ENCODE data around the gene EIPR1. TPM values are rescaled to one million over a fixed set of nuclear protein-coding genes. Genes with fewer than 3 reads are reported as not detected.
A peak's percentile ranks its signal among the peaks of the same experiment; 100 is the strongest.

The EIPR1 gene
- total RNA-seq, 1 experiment from 2014 or later, result 22.8 TPM

DNA sequence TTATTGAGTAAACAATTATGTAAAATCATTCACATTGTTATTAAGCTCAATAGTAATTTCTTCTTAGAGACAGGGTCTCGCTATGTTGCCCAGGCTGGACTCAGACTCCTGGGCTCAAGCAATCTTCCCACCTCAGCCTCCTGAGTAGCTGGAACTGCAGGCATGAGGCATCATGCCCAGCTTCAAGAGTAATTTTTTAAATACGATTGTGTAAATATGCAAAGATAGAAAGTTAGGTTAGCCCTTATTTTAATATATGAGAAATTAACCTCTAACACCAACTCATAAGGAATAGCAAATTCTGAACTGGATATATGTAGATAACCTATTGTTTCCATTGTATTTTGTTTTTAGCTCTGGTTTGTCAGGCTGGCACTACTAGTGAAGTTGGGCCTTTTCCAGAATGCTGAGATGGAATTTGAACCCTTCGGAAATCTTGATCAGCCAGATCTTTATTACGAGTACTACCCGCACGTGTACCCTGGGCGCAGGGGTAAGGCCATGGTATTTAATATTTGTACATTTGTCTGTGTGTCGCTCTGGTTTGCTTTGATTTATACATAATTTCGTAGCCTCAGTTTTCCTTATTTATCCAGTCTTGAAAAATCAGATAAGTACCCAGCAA is 46.7 kb upstream of the EIPR1 start:
- H3K4me1 Mint-ChIP-seq, result no peaks in the 10 kb centered on the region
- no peaks in the 10 kb centered on the region for H3K9me3 Mint-ChIP-seq
- H3K27me3 Mint-ChIP-seq (ENCODE audit: low read depth), result no peaks in the 10 kb centered on the region
- TF ChIP-seq, protein P1, sequence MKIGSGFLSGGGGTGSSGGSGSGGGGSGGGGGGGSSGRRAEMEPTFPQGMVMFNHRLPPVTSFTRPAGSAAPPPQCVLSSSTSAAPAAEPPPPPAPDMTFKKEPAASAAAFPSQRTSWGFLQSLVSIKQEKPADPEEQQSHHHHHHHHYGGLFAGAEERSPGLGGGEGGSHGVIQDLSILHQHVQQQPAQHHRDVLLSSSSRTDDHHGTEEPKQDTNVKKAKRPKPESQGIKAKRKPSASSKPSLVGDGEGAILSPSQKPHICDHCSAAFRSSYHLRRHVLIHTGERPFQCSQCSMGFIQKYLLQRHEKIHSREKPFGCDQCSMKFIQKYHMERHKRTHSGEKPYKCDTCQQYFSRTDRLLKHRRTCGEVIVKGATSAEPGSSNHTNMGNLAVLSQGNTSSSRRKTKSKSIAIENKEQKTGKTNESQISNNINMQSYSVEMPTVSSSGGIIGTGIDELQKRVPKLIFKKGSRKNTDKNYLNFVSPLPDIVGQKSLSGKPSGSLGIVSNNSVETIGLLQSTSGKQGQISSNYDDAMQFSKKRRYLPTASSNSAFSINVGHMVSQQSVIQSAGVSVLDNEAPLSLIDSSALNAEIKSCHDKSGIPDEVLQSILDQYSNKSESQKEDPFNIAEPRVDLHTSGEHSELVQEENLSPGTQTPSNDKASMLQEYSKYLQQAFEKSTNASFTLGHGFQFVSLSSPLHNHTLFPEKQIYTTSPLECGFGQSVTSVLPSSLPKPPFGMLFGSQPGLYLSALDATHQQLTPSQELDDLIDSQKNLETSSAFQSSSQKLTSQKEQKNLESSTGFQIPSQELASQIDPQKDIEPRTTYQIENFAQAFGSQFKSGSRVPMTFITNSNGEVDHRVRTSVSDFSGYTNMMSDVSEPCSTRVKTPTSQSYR (CRISPR knock-in tag; IDR thresholded peaks at IDR 0.05), result no peak
- no peak for TF ChIP-seq SMAD4 (CRISPR knock-in tag; IDR thresholded peaks at IDR 0.05)
- no peak for TF ChIP-seq CREM (CRISPR knock-in tag; IDR thresholded peaks at IDR 0.05)
- no peak for TF ChIP-seq SMAD3 (CRISPR knock-in tag; IDR thresholded peaks at IDR 0.05; ENCODE audit: borderline replicate concordance)
- TF ChIP-seq, protein P2, sequence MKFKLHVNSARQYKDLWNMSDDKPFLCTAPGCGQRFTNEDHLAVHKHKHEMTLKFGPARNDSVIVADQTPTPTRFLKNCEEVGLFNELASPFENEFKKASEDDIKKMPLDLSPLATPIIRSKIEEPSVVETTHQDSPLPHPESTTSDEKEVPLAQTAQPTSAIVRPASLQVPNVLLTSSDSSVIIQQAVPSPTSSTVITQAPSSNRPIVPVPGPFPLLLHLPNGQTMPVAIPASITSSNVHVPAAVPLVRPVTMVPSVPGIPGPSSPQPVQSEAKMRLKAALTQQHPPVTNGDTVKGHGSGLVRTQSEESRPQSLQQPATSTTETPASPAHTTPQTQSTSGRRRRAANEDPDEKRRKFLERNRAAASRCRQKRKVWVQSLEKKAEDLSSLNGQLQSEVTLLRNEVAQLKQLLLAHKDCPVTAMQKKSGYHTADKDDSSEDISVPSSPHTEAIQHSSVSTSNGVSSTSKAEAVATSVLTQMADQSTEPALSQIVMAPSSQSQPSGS (CRISPR knock-in tag; IDR thresholded peaks at IDR 0.05; ENCODE audit: borderline replicate concordance, low read depth), result no peak
- no peak for TF ChIP-seq FOXP1 (CRISPR knock-in tag; IDR thresholded peaks at IDR 0.05; ENCODE audit: borderline replicate concordance)
- no peak for TF ChIP-seq ZNF138 (CRISPR knock-in tag; conservative IDR thresholded peaks at IDR 0.05)
- no peak for TF ChIP-seq EMX1 (CRISPR knock-in tag; IDR thresholded peaks at IDR 0.05)
- TF ChIP-seq, protein P3, sequence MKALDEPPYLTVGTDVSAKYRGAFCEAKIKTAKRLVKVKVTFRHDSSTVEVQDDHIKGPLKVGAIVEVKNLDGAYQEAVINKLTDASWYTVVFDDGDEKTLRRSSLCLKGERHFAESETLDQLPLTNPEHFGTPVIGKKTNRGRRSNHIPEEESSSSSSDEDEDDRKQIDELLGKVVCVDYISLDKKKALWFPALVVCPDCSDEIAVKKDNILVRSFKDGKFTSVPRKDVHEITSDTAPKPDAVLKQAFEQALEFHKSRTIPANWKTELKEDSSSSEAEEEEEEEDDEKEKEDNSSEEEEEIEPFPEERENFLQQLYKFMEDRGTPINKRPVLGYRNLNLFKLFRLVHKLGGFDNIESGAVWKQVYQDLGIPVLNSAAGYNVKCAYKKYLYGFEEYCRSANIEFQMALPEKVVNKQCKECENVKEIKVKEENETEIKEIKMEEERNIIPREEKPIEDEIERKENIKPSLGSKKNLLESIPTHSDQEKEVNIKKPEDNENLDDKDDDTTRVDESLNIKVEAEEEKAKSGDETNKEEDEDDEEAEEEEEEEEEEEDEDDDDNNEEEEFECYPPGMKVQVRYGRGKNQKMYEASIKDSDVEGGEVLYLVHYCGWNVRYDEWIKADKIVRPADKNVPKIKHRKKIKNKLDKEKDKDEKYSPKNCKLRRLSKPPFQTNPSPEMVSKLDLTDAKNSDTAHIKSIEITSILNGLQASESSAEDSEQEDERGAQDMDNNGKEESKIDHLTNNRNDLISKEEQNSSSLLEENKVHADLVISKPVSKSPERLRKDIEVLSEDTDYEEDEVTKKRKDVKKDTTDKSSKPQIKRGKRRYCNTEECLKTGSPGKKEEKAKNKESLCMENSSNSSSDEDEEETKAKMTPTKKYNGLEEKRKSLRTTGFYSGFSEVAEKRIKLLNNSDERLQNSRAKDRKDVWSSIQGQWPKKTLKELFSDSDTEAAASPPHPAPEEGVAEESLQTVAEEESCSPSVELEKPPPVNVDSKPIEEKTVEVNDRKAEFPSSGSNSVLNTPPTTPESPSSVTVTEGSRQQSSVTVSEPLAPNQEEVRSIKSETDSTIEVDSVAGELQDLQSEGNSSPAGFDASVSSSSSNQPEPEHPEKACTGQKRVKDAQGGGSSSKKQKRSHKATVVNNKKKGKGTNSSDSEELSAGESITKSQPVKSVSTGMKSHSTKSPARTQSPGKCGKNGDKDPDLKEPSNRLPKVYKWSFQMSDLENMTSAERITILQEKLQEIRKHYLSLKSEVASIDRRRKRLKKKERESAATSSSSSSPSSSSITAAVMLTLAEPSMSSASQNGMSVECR (CRISPR knock-in tag; IDR thresholded peaks at IDR 0.05; ENCODE audit: borderline replicate concordance), result no peak
- H3K36me3 Mint-ChIP-seq, result peaks cover 26% of the 10 kb centered on the region
- CTCF ChIA-PET, result interaction anchor here (0.7 to 2.5 kb wide), 22 partner anchors 8 to 1655 kb away, joined by 3 to 24 read pairs (median 5); partner anchors contain the start of gene EIPR1
- H3K27ac Mint-ChIP-seq, result no peak overlapping the region
- POLR2A ChIA-PET, result no interaction called here
- ATAC-seq, result no peak
- DNase-seq (ENCODE audit: low spot score), result no peak
- H3K4me3 Mint-ChIP-seq, result no peak overlapping the region

DNA sequence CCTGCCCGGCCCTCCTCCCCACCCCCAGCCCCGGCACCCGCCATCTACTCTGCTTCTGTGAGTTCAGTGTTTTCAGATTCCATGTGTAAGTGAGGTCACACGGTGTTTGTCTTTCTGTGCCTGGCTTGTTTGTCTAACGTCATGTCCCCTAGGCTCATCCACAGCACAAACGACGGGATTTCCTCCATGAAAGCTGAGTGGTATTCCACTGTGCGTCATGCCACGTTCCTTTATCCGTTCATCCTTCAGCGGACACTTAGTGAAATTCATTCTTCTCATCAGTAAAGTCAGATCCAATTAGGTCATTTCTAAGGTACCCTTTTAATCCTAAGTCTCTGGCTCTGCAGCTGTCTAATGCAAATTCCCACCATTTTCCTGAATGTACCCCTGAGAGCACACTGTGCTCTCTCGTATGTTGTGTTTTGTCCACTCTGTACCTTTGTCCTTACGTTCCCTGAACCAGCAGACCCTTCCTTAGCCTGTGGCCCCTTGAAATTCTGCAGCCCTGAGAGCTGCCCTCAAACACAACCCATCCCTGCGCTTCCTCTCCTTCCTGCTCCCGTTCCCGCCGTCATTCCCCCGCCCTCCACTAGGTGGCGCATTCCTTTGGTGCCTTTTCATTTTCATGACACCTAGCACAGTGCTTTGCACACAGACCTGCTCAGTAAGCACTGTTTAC is 46.0 kb upstream of the EIPR1 start:
- H3K27ac Mint-ChIP-seq, result peak overlapping the region; percentile 19
- ChIA-PET POLR2A (no interaction called here), CTCF (interaction anchor here (0.6 to 2.5 kb wide), 30 partner anchors 8 to 1654 kb away, joined by 3 to 24 read pairs (median 4); partner anchors contain the start of gene EIPR1)
- H3K27me3 Mint-ChIP-seq (ENCODE audit: low read depth), result no peaks in the 10 kb centered on the region
- ATAC-seq (peak; percentile 91), DNase-seq (ENCODE audit: low spot score) (peak; percentile 87)
- peaks cover 22% of the 10 kb centered on the region for H3K36me3 Mint-ChIP-seq
- no peaks in the 10 kb centered on the region for H3K4me1 Mint-ChIP-seq
- H3K4me3 Mint-ChIP-seq, result no peak overlapping the region
- no peaks in the 10 kb centered on the region for H3K9me3 Mint-ChIP-seq
- TF ChIP-seq ETV6 (CRISPR knock-in tag; IDR thresholded peaks at IDR 0.05) (0 out of 2 replicates have a peak, but pooled peaks have one; percentile 36), NFE2L1 (CRISPR knock-in tag; IDR thresholded peaks at IDR 0.05) (no peak)
- TF ChIP-seq, protein P4, sequence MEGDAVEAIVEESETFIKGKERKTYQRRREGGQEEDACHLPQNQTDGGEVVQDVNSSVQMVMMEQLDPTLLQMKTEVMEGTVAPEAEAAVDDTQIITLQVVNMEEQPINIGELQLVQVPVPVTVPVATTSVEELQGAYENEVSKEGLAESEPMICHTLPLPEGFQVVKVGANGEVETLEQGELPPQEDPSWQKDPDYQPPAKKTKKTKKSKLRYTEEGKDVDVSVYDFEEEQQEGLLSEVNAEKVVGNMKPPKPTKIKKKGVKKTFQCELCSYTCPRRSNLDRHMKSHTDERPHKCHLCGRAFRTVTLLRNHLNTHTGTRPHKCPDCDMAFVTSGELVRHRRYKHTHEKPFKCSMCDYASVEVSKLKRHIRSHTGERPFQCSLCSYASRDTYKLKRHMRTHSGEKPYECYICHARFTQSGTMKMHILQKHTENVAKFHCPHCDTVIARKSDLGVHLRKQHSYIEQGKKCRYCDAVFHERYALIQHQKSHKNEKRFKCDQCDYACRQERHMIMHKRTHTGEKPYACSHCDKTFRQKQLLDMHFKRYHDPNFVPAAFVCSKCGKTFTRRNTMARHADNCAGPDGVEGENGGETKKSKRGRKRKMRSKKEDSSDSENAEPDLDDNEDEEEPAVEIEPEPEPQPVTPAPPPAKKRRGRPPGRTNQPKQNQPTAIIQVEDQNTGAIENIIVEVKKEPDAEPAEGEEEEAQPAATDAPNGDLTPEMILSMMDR (IDR thresholded peaks at IDR 0.05), result peak; percentile 99
